ENCODE data around the gene PRDX1.

The PRDX1 gene

DNA sequence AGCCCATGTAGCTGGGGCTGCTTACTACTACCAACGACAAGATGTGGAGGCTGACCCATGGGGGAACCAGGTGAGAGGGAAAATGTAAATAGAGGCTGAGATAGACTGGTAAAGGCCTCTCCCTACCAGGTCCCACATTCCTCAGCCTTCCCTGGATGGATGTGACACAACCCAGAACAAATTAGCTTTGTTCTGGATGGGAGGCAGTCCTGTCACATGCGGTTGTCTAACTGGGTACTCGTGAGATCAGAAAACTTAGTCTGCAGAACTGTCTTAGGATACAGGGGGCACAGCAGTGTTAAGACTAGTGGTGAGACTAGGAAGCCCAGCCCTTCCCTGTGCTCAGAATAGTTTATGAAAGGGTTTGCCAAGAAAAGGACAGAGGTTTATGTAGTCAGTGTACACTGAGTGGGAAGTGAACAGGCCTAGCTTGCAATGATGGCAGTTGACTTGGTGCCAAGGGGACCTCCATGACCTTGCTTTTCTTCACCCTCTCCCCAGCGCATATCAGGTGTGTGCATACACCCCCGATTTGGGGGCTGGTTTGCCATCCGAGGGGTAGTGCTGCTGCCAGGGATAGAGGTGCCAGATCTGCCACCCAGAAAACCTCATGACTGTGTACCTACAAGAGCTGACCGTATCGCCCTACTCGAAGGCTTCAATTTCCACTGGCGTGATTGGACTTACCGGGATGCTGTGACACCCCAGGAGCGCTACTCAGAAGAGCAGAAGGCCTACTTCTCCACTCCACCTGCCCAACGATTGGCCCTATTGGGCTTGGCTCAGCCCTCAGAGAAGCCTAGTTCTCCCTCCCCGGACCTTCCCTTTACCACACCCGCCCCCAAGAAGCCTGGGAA, 13.2 kb downstream of the PRDX1 start:
- H2BK12ac ChIP-seq (ENCODE audit: low read length in 2 of 2), result no peak overlapping the region
- H3K9me3 ChIP-seq (ENCODE audit: control insufficient read depth, low read length), result no peaks in the 10 kb centered on the region
- no peak overlapping the region for H3K4ac ChIP-seq (ENCODE audit: low read depth in 1 of 2, low read length in 2 of 2)
- no peak overlapping the region for H3K4me2 ChIP-seq (ENCODE audit: low read length, poor library complexity, severe bottlenecking)
- no peaks in the 10 kb centered on the region for H3K27me3 ChIP-seq (ENCODE audit: control insufficient read depth in 1 of 2, insufficient read depth in 1 of 2, low read length in 2 of 2)
- H4K91ac ChIP-seq (ENCODE audit: low read length), result no peak overlapping the region
- DNase-seq, result no peak
- H3K9ac ChIP-seq (ENCODE audit: low read length), result no peak overlapping the region
- H3K4me1 ChIP-seq (ENCODE audit: control insufficient read depth, insufficient read depth, low read depth, low read length), result peaks cover 2% of the 10 kb centered on the region
- 91% methylated on average over 13 of the region's 15 CpGs for WGBS
- H4K8ac ChIP-seq (ENCODE audit: low read length), result no peak overlapping the region
- H2BK15ac ChIP-seq (ENCODE audit: low read depth, poor library complexity, severe bottlenecking), result no peak overlapping the region
- H2AFZ ChIP-seq (ENCODE audit: low read depth, low read length), result no peak overlapping the region
- no peak overlapping the region for H2BK5ac ChIP-seq (ENCODE audit: low read depth, low read length, poor library complexity, severe bottlenecking)
- H3K79me1 ChIP-seq (replicated peaks; ENCODE audit: low read length, poor library complexity, severe bottlenecking), result peaks cover 12% of the 10 kb centered on the region
- no peak overlapping the region for H3K18ac ChIP-seq (ENCODE audit: low read depth in 1 of 2, low read length in 2 of 2)
- peaks cover 52 to 62% of the 10 kb centered on the region in 2 experiments for H3K36me3 ChIP-seq (ENCODE audit: control insufficient read depth in 1 of 2, insufficient read depth in 2 of 2, low read depth in 1 of 2, low read length in 2 of 2)
- no peak overlapping the region for H3K14ac ChIP-seq (ENCODE audit: low read length in 2 of 2)
- H3K4me3 ChIP-seq (ENCODE audit: insufficient read depth in 1 of 2, low read depth in 1 of 2, low read length in 2 of 2), result no peak overlapping the region
- no peak overlapping the region for H3K23ac ChIP-seq (ENCODE audit: low read length in 2 of 2)
- H2AK5ac ChIP-seq (ENCODE audit: low read length, severe bottlenecking), result no peak overlapping the region
- no peak overlapping the region for H3K27ac ChIP-seq (ENCODE audit: low read length, poor library complexity, severe bottlenecking)
- H2BK120ac ChIP-seq (ENCODE audit: low read depth, low read length), result no peak overlapping the region

DNA sequence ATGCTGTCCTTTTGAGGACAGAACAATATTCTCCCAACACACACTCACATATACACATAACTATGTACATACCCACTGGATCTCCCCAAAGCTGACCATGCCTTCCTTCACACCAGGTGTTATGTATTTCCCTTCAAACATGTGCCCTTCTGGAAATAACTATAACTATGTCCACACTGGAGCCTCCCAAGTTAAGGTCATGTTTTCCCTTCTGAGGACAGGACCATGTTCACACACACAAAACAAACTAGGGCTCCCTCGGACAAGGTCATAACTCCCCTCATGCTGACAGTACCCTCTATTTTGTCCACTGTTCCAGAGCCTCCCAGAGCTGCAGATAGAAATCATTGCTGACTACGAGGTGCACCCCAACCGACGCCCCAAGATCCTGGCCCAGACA, 13.8 kb downstream of the PRDX1 start:
- peaks cover 12% of the 10 kb centered on the region for H3K79me1 ChIP-seq (replicated peaks; ENCODE audit: low read length, poor library complexity, severe bottlenecking)
- no peak overlapping the region for H2BK5ac ChIP-seq (ENCODE audit: low read depth, low read length, poor library complexity, severe bottlenecking)
- no peak overlapping the region for H3K9ac ChIP-seq (ENCODE audit: low read length)
- H3K27ac ChIP-seq (ENCODE audit: low read length, poor library complexity, severe bottlenecking), result no peak overlapping the region
- no peak overlapping the region for H4K8ac ChIP-seq (ENCODE audit: low read length)
- no peak overlapping the region for H3K4ac ChIP-seq (ENCODE audit: low read depth in 1 of 2, low read length in 2 of 2)
- no peak overlapping the region for H2BK12ac ChIP-seq (ENCODE audit: low read length in 2 of 2)
- H3K4me2 ChIP-seq (ENCODE audit: low read length, poor library complexity, severe bottlenecking), result no peak overlapping the region
- no peak overlapping the region for H3K14ac ChIP-seq (ENCODE audit: low read length in 2 of 2)
- H3K18ac ChIP-seq (ENCODE audit: low read depth in 1 of 2, low read length in 2 of 2), result no peak overlapping the region
- no peaks in the 10 kb centered on the region for H3K27me3 ChIP-seq (ENCODE audit: control insufficient read depth in 1 of 2, insufficient read depth in 1 of 2, low read length in 2 of 2)
- no peak overlapping the region for H3K23ac ChIP-seq (ENCODE audit: low read length in 2 of 2)
- H2BK120ac ChIP-seq (ENCODE audit: low read depth, low read length), result no peak overlapping the region
- no peak overlapping the region for H3K4me3 ChIP-seq (ENCODE audit: insufficient read depth in 1 of 2, low read depth in 1 of 2, low read length in 2 of 2)
- H3K4me1 ChIP-seq (ENCODE audit: control insufficient read depth, insufficient read depth, low read depth, low read length), result peaks cover 1% of the 10 kb centered on the region
- H2AK5ac ChIP-seq (ENCODE audit: low read length, severe bottlenecking), result no peak overlapping the region
- no peak overlapping the region for H4K91ac ChIP-seq (ENCODE audit: low read length)
- DNase-seq, result no peak
- 94% methylated on average over 4 of the region's 4 CpGs for WGBS
- H2BK15ac ChIP-seq (ENCODE audit: low read depth, poor library complexity, severe bottlenecking), result no peak overlapping the region
- H3K36me3 ChIP-seq (ENCODE audit: control insufficient read depth in 1 of 2, insufficient read depth in 2 of 2, low read depth in 1 of 2, low read length in 2 of 2), result peaks cover 51 to 56% of the 10 kb centered on the region in 2 experiments
- H3K9me3 ChIP-seq (ENCODE audit: control insufficient read depth, low read length), result no peaks in the 10 kb centered on the region
- H2AFZ ChIP-seq (ENCODE audit: low read depth, low read length), result no peak overlapping the region

DNA sequence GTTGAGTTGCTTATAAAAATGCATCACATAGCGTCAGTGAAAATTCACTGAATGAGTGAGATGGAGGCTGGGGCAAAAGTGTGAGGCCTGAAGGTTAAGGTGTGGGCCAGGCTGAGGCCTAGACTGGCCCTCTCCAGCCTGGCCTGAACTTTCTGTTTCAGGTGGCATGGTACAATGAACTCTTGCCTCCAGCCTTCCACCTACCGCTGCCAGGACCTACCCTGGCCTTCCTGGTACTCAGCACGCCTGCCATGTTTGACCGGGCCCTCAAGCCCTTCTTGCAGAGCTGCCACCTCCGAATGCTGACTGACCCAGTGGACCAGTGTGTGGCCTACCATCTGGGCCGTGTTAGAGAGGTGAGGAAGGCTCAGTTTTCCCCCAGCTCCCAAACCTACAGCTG, 14.5 kb downstream of the PRDX1 start:
- no peak overlapping the region for H2BK120ac ChIP-seq (ENCODE audit: low read depth, low read length)
- H2BK15ac ChIP-seq (ENCODE audit: low read depth, poor library complexity, severe bottlenecking), result no peak overlapping the region
- H3K27ac ChIP-seq (ENCODE audit: low read length, poor library complexity, severe bottlenecking), result no peak overlapping the region
- peaks cover 45 to 49% of the 10 kb centered on the region in 2 experiments for H3K36me3 ChIP-seq (ENCODE audit: control insufficient read depth in 1 of 2, insufficient read depth in 2 of 2, low read depth in 1 of 2, low read length in 2 of 2)
- 97% methylated on average over 6 of the region's 6 CpGs for WGBS
- no peak overlapping the region for H2AFZ ChIP-seq (ENCODE audit: low read depth, low read length)
- H3K14ac ChIP-seq (ENCODE audit: low read length in 2 of 2), result no peak overlapping the region
- H3K4me2 ChIP-seq (ENCODE audit: low read length, poor library complexity, severe bottlenecking), result no peak overlapping the region
- no peak overlapping the region for H3K4ac ChIP-seq (ENCODE audit: low read depth in 1 of 2, low read length in 2 of 2)
- no peak overlapping the region for H3K9ac ChIP-seq (ENCODE audit: low read length)
- peaks cover 13% of the 10 kb centered on the region for H3K79me1 ChIP-seq (replicated peaks; ENCODE audit: low read length, poor library complexity, severe bottlenecking)
- no peak overlapping the region for H3K23ac ChIP-seq (ENCODE audit: low read length in 2 of 2)
- H2BK5ac ChIP-seq (ENCODE audit: low read depth, low read length, poor library complexity, severe bottlenecking), result no peak overlapping the region
- no peak overlapping the region for H4K8ac ChIP-seq (ENCODE audit: low read length)
- H3K18ac ChIP-seq (ENCODE audit: low read depth in 1 of 2, low read length in 2 of 2), result no peak overlapping the region
- DNase-seq, result no peak
- H4K91ac ChIP-seq (ENCODE audit: low read length), result no peak overlapping the region
- H3K9me3 ChIP-seq (ENCODE audit: control insufficient read depth, low read length), result no peaks in the 10 kb centered on the region
- H3K27me3 ChIP-seq (ENCODE audit: control insufficient read depth in 1 of 2, insufficient read depth in 1 of 2, low read length in 2 of 2), result no peaks in the 10 kb centered on the region
- H2BK12ac ChIP-seq (ENCODE audit: low read length in 2 of 2), result no peak overlapping the region
- no peak overlapping the region for H3K4me3 ChIP-seq (ENCODE audit: insufficient read depth in 1 of 2, low read depth in 1 of 2, low read length in 2 of 2)
- H3K4me1 ChIP-seq (ENCODE audit: control insufficient read depth, insufficient read depth, low read depth, low read length), result no peaks in the 10 kb centered on the region
- no peak overlapping the region for H2AK5ac ChIP-seq (ENCODE audit: low read length, severe bottlenecking)

DNA sequence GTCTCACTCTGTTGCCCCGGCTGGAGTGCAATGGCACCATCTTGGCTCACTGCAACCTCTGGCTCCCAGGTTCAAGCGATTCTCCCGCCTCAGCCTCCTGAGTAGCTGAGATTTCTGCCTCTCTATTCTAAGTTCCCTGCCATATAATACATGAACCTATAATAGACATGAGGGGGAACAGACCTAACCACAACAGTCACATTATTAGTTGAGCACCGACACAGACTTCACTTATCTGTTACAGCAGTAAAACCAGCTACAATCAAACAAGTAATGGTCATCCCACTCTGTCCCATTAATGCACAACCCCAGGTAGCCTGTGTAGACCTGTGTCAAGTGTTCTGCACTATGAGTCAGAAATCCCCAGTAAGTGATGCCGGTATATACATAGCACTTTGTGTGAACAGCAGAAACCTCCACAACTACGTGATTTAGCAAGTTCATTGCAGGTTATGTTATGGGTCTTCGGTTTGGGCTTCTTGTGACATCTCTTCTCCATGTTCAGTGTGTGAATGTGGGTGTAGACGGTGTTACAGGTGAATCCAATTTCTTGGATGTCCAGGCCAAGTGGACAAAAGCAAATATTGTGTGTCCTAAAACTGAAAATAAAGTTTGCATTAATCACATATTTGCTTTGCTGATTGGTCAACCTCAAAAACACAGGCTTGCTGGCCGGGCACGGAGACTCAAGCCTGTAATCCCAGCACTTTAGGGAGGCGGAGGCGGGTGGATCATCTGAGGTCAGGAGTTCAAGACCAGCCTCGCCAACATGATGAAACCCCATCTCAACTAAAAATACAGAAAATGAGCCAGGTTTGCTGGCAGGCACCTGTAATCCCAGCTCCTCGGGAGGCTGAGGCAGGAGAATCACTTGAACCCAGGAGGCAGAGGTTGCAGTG, 18.0 kb downstream of the PRDX1 start:
- Histone ChIP-seq H2AK5ac (ENCODE audit: low read length, severe bottlenecking) (no peak overlapping the region), H3K14ac (ENCODE audit: low read length in 2 of 2) (no peak overlapping the region), H3K27ac (ENCODE audit: low read length, poor library complexity, severe bottlenecking) (no peak overlapping the region), H3K9me3 (ENCODE audit: control insufficient read depth, low read length) (no peaks in the 10 kb centered on the region), H3K36me3 (ENCODE audit: control insufficient read depth in 1 of 2, insufficient read depth in 2 of 2, low read depth in 1 of 2, low read length in 2 of 2) (peaks cover 15 to 18% of the 10 kb centered on the region in 2 experiments), H3K4me1 (ENCODE audit: control insufficient read depth, insufficient read depth, low read depth, low read length) (peaks cover 7% of the 10 kb centered on the region), H3K18ac (ENCODE audit: low read depth in 1 of 2, low read length in 2 of 2) (no peak overlapping the region), H3K79me1 (replicated peaks; ENCODE audit: low read length, poor library complexity, severe bottlenecking) (peaks cover 12% of the 10 kb centered on the region), H3K4ac (ENCODE audit: low read depth in 1 of 2, low read length in 2 of 2) (no peak overlapping the region), H2BK120ac (ENCODE audit: low read depth, low read length) (no peak overlapping the region), H2BK5ac (ENCODE audit: low read depth, low read length, poor library complexity, severe bottlenecking) (no peak overlapping the region), H3K23ac (ENCODE audit: low read length in 2 of 2) (no peak overlapping the region), H2BK15ac (ENCODE audit: low read depth, poor library complexity, severe bottlenecking) (no peak overlapping the region), H3K9ac (ENCODE audit: low read length) (no peak overlapping the region), H2BK12ac (ENCODE audit: low read length in 2 of 2) (no peak overlapping the region), H4K91ac (ENCODE audit: low read length) (no peak overlapping the region), H3K4me2 (ENCODE audit: low read length, poor library complexity, severe bottlenecking) (no peak overlapping the region), H3K27me3 (ENCODE audit: control insufficient read depth in 1 of 2, insufficient read depth in 1 of 2, low read length in 2 of 2) (no peaks in the 10 kb centered on the region), H4K8ac (ENCODE audit: low read length) (no peak overlapping the region), H3K4me3 (ENCODE audit: insufficient read depth in 1 of 2, low read depth in 1 of 2, low read length in 2 of 2) (no peak overlapping the region), H2AFZ (ENCODE audit: low read depth, low read length) (no peak overlapping the region)
- DNase-seq, result no peak
- WGBS, result 99% methylated on average over 14 of the region's 14 CpGs

Data from mesenchymal stem cell (in vitro differentiated cells and primary cell).